Activated T-helper 17 cell treated with anti-CD3 and anti-CD28 coated beads, Interleukin-2, amount 50 U/mL, for 72 hours (primary cell): ENCODE measurements around the gene UCP3. TPM values are rescaled to one million over a fixed set of nuclear protein-coding genes. Genes with fewer than 3 reads are reported as not detected.

Experiments
- total RNA-seq, 2 donors: library from RNA; stranded (reverse); gene quantifications; one replicate each; pipeline ENCODE4 v1.2.3, GENCODE V29; 2022

UCP3 gene
- total RNA-seq, 2 donors from 2014 or later: 4.3 to 6.6 TPM

Other genes with a start within 250 kb of the UCP3 start
- 100 to 1,000 TPM in 1 of 2 donors, 10 to 100 TPM in 1; 78.6 to 113 TPM for gene RAB6A, start 248.0 kb downstream of the UCP3 start, total RNA-seq
- 10 to 100 TPM; 28.1 to 39.6 TPM for gene MRPL48, start 221.2 kb downstream of the UCP3 start, total RNA-seq
- gene COA4, start 132.2 kb downstream of the UCP3 start, total RNA-seq: 100 to 1,000 TPM in 1 of 2 donors, 10 to 100 TPM in 1; 56.2 to 104 TPM
- 10 to 100 TPM; 32.0 to 40.6 TPM for gene PAAF1, start 132.1 kb downstream of the UCP3 start, total RNA-seq
- 1 to 10 TPM in 1 of 2 donors, not detected in 1; 1.2 TPM for gene DNAJB13, start 58.1 kb downstream of the UCP3 start, total RNA-seq
- 100 to 1,000 TPM; 199 to 269 TPM for gene UCP2, start 26.2 kb downstream of the UCP3 start, total RNA-seq
- gene C2CD3, start 161.9 kb upstream of the UCP3 start, total RNA-seq: 10 to 100 TPM; 35.3 to 37.9 TPM
- 10 to 100 TPM; 47.9 to 98.5 TPM for gene PPME1, start 162.2 kb upstream of the UCP3 start, total RNA-seq